ENCODE data around the gene ITIH2.

DNA sequence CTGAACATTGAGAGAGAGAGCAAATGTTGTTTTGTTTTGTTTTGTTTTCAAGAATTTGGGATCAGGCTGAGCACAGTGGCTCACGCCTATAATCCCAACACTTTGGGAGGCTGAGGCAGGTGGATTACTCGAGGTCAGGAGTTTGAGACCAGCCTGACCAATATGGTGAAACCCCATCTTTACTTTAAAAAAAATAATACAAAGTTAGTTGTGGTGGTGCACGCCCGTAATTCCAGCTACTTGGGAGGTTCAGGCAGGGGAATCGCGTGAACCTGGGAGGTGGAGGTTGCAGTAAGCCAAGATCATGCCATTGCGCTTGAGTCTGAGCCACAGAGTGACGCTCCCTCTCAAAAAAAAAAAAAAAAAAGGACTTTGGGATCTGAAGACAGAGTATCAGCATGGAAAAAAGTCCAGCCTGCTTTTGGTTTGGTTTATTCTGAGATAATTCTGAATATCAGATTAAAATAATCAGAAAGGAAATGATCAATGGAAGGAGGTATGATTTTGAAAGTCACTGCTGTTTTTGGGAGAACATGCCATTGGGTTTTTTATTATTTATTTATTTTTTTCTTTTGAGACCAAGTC is 1.9 kb upstream of the ITIH2 start:
- TF ChIP-seq, protein P1, sequence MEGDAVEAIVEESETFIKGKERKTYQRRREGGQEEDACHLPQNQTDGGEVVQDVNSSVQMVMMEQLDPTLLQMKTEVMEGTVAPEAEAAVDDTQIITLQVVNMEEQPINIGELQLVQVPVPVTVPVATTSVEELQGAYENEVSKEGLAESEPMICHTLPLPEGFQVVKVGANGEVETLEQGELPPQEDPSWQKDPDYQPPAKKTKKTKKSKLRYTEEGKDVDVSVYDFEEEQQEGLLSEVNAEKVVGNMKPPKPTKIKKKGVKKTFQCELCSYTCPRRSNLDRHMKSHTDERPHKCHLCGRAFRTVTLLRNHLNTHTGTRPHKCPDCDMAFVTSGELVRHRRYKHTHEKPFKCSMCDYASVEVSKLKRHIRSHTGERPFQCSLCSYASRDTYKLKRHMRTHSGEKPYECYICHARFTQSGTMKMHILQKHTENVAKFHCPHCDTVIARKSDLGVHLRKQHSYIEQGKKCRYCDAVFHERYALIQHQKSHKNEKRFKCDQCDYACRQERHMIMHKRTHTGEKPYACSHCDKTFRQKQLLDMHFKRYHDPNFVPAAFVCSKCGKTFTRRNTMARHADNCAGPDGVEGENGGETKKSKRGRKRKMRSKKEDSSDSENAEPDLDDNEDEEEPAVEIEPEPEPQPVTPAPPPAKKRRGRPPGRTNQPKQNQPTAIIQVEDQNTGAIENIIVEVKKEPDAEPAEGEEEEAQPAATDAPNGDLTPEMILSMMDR (IDR thresholded peaks at IDR 0.05; ENCODE audit: insufficient read depth, low read length, poor library complexity, severe bottlenecking): no peak
- TF ChIP-seq EZH2phosphoT487 (conservative IDR thresholded peaks at IDR 0.05; ENCODE audit: low read length): no peak
